Endothelial cell of umbilical vein (primary cell): ENCODE measurements around the gene PAK2.

Experiments used
- CTCF ChIP-seq, 2 donors: IDR thresholded peaks; 1 replicate in 1 of 2; 2 replicates in 1 of 2; pipeline ENCODE4 v1.5.1; 2011; ENCODE audit warnings: low read length in 2 of 2, mild to moderate bottlenecking in 2 of 2, moderate library complexity in 2 of 2, control low read depth in 1 of 2, inconsistent platforms in 1 of 2, low read depth in 1 of 2; ENCODE audit not compliant: insufficient read depth in 1 of 2; ENCODE audit errors: extremely low read depth in 1 of 2
- EZH2 ChIP-seq: IDR thresholded peaks from 2 replicates; pipeline ENCODE4 v1.6.1; 2012; ENCODE audit warnings: borderline replicate concordance, low read depth, mild to moderate bottlenecking, moderate library complexity, low read length, inconsistent platforms; ENCODE audit not compliant: severe bottlenecking
- MAX ChIP-seq: IDR thresholded peaks from 2 replicates; pipeline ENCODE4 v1.6.1; 2011; ENCODE audit not compliant: insufficient read depth, insufficient read length
- POLR2A ChIP-seq: IDR thresholded peaks from 2 replicates; pipeline ENCODE4 v1.6.1; 2012; ENCODE audit warnings: low read depth, mild to moderate bottlenecking, control low read depth, low read length
- POLR2AphosphoS5 ChIP-seq: IDR thresholded peaks from 2 replicates; pipeline ENCODE4 v1.6.1; 2012; ENCODE audit warnings: low read depth, mild to moderate bottlenecking, control low read depth, low read length, moderate library complexity; ENCODE audit not compliant: insufficient read depth

- TF ChIP-seq POLR2AphosphoS5 = no peak
- no peak for TF ChIP-seq CTCF (IDR thresholded peaks at IDR 0.05; ENCODE audit: extremely low read depth in 1 of 2, insufficient read depth in 1 of 2, low read depth in 1 of 2, low read length in 2 of 2)
- no peak for TF ChIP-seq POLR2A
- no peak for TF ChIP-seq EZH2
- TF ChIP-seq MAX = no peak
Measured at GRCh38 chr3:196706731-196707130, 32.9 kb upstream of the PAK2 start.
